Body of pancreas (tissue), 4 donors: ENCODE results near the gene KCNAB1. TPM values are rescaled to one million over a fixed set of nuclear protein-coding genes. Genes with fewer than 3 reads are reported as not detected.

Experiments used
- ATAC-seq: fragments of 150-250 bp; one replicate; pipeline ENCODE4 v1.9.1; 2016
- DNase-seq, 4 donors: peaks; one replicate each; pipeline ENCODE4 v3.0.0-alpha.2; 2019
- H3K27ac ChIP-seq, 4 donors: fragments of 200-600 bp; sonication (generic); 1 replicate in 3 of 4; 2 replicates in 1 of 4; pipeline versions ENCODE4 v1.5.1 to v1.6.1; 2016 to 2019; ENCODE audit warnings: mild to moderate bottlenecking in 1 of 4, mixed read lengths in 1 of 4, moderate library complexity in 1 of 4
- H3K27me3 ChIP-seq, 2 donors: fragments of 200-600 bp; sonication (generic); one replicate each; pipeline ENCODE4 v1.6.0; 2016; ENCODE audit warnings: mild to moderate bottlenecking in 1 of 2
- H3K36me3 ChIP-seq, 2 donors: fragments of 200-600 bp; sonication (generic); replicated peaks in 1 of 2; 2 replicates each; pipeline ENCODE4 v1.5.1; 2016; ENCODE audit warnings: low read depth in 2 of 2; ENCODE audit not compliant: insufficient read depth in 1 of 2
- H3K4me1 ChIP-seq: fragments of 200-600 bp; sonication (generic); one replicate; pipeline ENCODE4 v1.6.0; 2016
- H3K4me3 ChIP-seq, 2 donors: fragments of 200-600 bp; sonication (generic); 1 replicate in 1 of 2; 2 replicates in 1 of 2; pipeline ENCODE4 v1.5.1; 2016 to 2019
- H3K9me3 ChIP-seq, 3 donors: fragments of 200-600 bp; sonication (generic); 1 replicate in 2 of 3; 2 replicates in 1 of 3; pipeline ENCODE4 v1.5.1; 2016
- CTCF ChIP-seq, 7 experiments: fragments of 450-650 bp in 4 of 7; fragments of 200-600 bp in 3 of 7; sonication (generic) in 3 of 7; IDR thresholded peaks; one replicate each; pipeline ENCODE4 v1.5.1; 2016 to 2019; ENCODE audit warnings: antibody characterized with exemption in 7 of 7
- POLR2A ChIP-seq, 3 donors: fragments of 450-650 bp; IDR thresholded peaks; one replicate each; pipeline ENCODE4 v1.6.1; 2016; ENCODE audit warnings: antibody characterized with exemption in 3 of 3, mild to moderate bottlenecking in 2 of 3
- whole genome bisulfite sequencing, 2 donors: methylation state at CpG; one replicate each; pipeline ENCODE4 v1.1.5; 2017; 5-methylcytosine and 5-hydroxymethylcytosine counted together
- intact Hi-C: fragments of 100-400 bp; cut with DNase I; formaldehyde crosslinking; loops from one replicate; pipeline ENCODE4 v1.15.1; 2023
- total RNA-seq, 2 donors: library from RNA; depleted of rRNA; stranded (reverse); fragments of >200 nt; gene quantifications; one replicate each; pipeline ENCODE4 v1.1.0, GENCODE V29; 2016

The KCNAB1 gene
- total RNA-seq, 2 donors from 2014 or later = 5.2 to 5.3 TPM

DNA sequence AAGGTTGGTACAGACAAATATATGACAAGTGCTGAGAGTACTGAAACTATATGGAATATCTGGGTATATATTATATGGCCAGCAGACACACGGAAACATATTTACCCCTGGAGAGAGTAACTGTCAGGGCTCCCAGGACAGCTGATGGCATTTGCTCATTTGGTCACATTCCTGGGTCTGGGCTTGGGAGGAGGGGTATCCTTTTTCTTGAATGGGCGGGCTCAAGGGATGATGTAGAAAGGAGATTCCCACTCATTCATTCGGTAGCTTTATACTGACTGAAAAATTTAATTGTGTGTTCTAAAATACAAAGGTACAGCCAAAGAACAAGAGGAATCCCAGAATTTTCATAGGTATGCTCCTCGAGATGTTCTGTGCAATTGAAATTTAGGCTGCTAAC is 131.0 kb downstream of the KCNAB1 start:
- H3K36me3 ChIP-seq = no peaks in the 10 kb centered on the region
- ATAC-seq = no peak
- no peak overlapping the region for H3K4me3 ChIP-seq
- DNase-seq = no peak
- H3K9me3 ChIP-seq = no peaks in the 10 kb centered on the region
- no peaks in the 10 kb centered on the region for H3K27me3 ChIP-seq
- intact Hi-C loops = no loop called here
- WGBS, 2 donors = 50 to 52% methylated on average over 4 of the region's 4 CpGs
- H3K4me1 ChIP-seq = no peaks in the 10 kb centered on the region
- H3K27ac ChIP-seq = no peak overlapping the region
- no peak for TF ChIP-seq POLR2A (IDR thresholded peaks at IDR 0.05)
- TF ChIP-seq CTCF (IDR thresholded peaks at IDR 0.05) = no peak

DNA sequence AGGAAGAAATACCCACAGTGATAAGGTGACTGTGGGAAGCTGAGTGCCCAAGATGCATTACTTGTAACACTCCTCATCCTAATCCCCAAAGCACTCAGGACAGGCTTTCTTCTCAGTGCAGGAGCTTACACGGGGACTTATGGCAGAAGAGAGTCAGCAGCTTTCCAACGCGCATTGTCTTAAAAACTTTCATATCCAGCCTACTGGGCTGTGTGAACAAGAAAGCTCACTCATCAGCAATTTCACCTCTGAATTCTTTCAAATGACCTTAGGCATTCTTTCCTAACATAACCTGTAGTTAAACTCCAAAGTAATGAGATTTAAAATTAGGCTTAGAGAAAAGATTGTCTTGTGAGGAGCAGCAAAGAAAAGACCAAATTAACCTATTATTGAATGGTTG is 132.3 kb downstream of the KCNAB1 start:
- ATAC-seq (no peak), DNase-seq (no peak)
- intact Hi-C loops = no loop called here
- TF ChIP-seq CTCF (IDR thresholded peaks at IDR 0.05) = no peak
- TF ChIP-seq POLR2A (IDR thresholded peaks at IDR 0.05) = no peak
- Histone ChIP-seq H3K4me3 (no peak overlapping the region), H3K27me3 (no peaks in the 10 kb centered on the region), H3K9me3 (no peaks in the 10 kb centered on the region), H3K4me1 (no peaks in the 10 kb centered on the region), H3K36me3 (no peaks in the 10 kb centered on the region), H3K27ac (no peak overlapping the region)
- WGBS, 2 donors = 66 to 76% methylated on average over 3 of the region's 3 CpGs

DNA sequence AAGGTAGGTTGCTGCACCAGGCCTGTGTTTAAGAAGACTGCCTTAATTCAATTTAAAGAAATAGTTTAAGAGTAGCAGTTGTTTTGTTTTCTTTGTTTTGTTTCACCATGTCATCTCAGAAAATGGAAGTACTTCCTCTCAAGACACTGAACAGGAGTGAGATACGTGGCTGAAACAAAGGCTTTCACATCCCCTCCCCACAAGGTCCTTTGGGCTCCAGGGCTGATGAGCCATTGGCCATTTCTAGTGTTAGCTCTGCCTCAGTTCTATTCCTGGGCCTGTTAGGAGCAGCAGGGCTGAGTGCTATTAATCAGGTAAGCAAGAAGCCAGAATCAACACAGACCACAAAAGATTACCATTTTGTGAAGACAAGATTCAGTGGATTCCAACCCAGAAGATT is 132.8 kb downstream of the KCNAB1 start:
- WGBS, 2 donors = 59 to 73% methylated on average over 1 of the region's 1 CpG
- intact Hi-C loops = no loop called here
- no peak for ATAC-seq

DNA sequence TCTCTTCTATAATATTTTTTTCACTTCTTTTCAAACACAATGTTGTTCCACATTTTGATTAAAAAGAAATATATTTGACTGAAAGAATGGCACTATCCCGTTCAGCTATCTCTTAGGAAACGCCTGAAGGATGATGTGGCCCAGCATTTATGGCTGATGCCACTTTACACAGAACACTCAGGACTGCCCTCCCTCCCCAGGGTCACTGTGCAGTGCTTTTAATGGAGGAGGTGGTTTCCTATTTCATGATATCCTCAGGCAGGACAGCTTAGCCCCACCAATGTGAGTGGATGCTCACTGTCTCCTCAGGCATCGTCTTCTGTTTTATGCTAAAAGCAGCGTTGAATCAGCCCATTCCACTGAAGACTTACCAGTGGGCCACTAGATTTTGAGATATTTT is 135.9 kb downstream of the KCNAB1 start:
- Histone ChIP-seq H3K36me3 (no peaks in the 10 kb centered on the region), H3K4me3 (no peak overlapping the region), H3K27me3 (no peaks in the 10 kb centered on the region), H3K9me3 (no peaks in the 10 kb centered on the region), H3K27ac (no peak overlapping the region), H3K4me1 (no peaks in the 10 kb centered on the region)
- WGBS, 2 donors = 67 to 86% methylated on average over 4 of the region's 4 CpGs
- no peak for TF ChIP-seq POLR2A (IDR thresholded peaks at IDR 0.05)
- no peak for TF ChIP-seq CTCF (IDR thresholded peaks at IDR 0.05)
- DNase-seq = no peak
- intact Hi-C loops = no loop called here
- no peak for ATAC-seq

More for the DNA sequence above, 132.8 kb downstream of the KCNAB1 start:
- H3K27ac ChIP-seq = no peak overlapping the region
- no peak overlapping the region for H3K4me3 ChIP-seq
- H3K36me3 ChIP-seq = no peaks in the 10 kb centered on the region
- no peaks in the 10 kb centered on the region for H3K27me3 ChIP-seq
- no peak for DNase-seq
- TF ChIP-seq POLR2A (IDR thresholded peaks at IDR 0.05) = no peak
- no peak for TF ChIP-seq CTCF (IDR thresholded peaks at IDR 0.05)
- no peaks in the 10 kb centered on the region for H3K4me1 ChIP-seq
- no peaks in the 10 kb centered on the region for H3K9me3 ChIP-seq

- TF ChIP-seq CTCF (IDR thresholded peaks at IDR 0.05) (no peak), POLR2A (IDR thresholded peaks at IDR 0.05) (no peak)
- intact Hi-C loops = no loop called here
These were observed 136.6 kb downstream of the KCNAB1 start for GRCh38 chr3:156256945-156257344.

More at GRCh38 chr3:156256945-156257344, 136.6 kb downstream of the KCNAB1 start:
- Histone ChIP-seq H3K27ac (no peak overlapping the region), H3K9me3 (no peaks in the 10 kb centered on the region), H3K27me3 (no peaks in the 10 kb centered on the region), H3K4me3 (no peak overlapping the region), H3K36me3 (no peaks in the 10 kb centered on the region), H3K4me1 (no peaks in the 10 kb centered on the region)
- DNase-seq (no peak), ATAC-seq (no peak)
